A549 (cell line): ENCODE data around the gene TMEM117. TPM values are rescaled to one million over a fixed set of nuclear protein-coding genes. Genes with fewer than 3 reads are reported as not detected.

Experiments
- ATAC-seq, 2 experiments: fragments of 200-7000 bp in 1 of 2; fragments of >200 bp in 1 of 2; cut with Nextera tagmentation in 1 of 2; cut with Tn5 transposase in 1 of 2; 3 replicates each; pipeline versions ENCODE4 v1.8.0 to v1.9.1; 2018 to 2020; ENCODE audit warnings: mild to moderate bottlenecking in 1 of 2, moderate library complexity in 1 of 2
- CTCF ChIA-PET: fragments of 300-600 bp; sonication (Branson Sonifier 250); formaldehyde crosslinking; extraction: SDS; loops from one replicate; lab custom pipeline; 2021; ENCODE audit warnings: antibody characterized with exemption, inconsistent platforms; lab: Yijun Ruan, JAX
- POLR2A ChIA-PET: fragments of 350-600 bp; formaldehyde crosslinking; extraction: SDS; loops from one replicate; lab custom pipeline; 2021; ENCODE audit warnings: antibody characterized with exemption, inconsistent platforms; lab: Yijun Ruan, JAX
- DNase-seq, 2 experiments: peaks; one replicate each; pipeline versions ENCODE4 v3.0.0 to v3.0.0-alpha.2; 2011 to 2016; ENCODE audit warnings: low read depth in 1 of 2, low spot score in 1 of 2
- FAIRE-seq: peaks from 2 replicates; lab custom pipeline; 2011; peaks lifted over from hg19 to GRCh38; lab: Jason Lieb, UNC
- H3K27ac ChIP-seq, 2 experiments: fragments of >200 bp; sonication (Bioruptor Twin); formaldehyde crosslinking; 3 replicates each; pipeline ENCODE4 v1.5.1; 2016 to 2017
- H3K4me1 ChIP-seq: fragments of >200 bp; sonication (Bioruptor Twin); formaldehyde crosslinking; 3 replicates; pipeline ENCODE4 v1.6.1; 2016
- H3K4me2 ChIP-seq: fragments of >200 bp; sonication (Bioruptor Twin); formaldehyde crosslinking; 3 replicates; pipeline ENCODE4 v1.6.1; 2016
- H3K4me3 ChIP-seq: fragments of >200 bp; sonication (Bioruptor Twin); formaldehyde crosslinking; 3 replicates; pipeline ENCODE4 v1.5.1; 2016
- H3K9me3 ChIP-seq: fragments of >200 bp; sonication (Bioruptor Twin); formaldehyde crosslinking; 3 replicates; pipeline ENCODE4 v1.6.1; 2016
- BHLHE40 ChIP-seq: IDR thresholded peaks from 2 replicates; pipeline ENCODE4 v1.6.1; 2012; ENCODE audit warnings: low read depth, low read length, inconsistent platforms
- CEBPB ChIP-seq, 2 experiments: fragments of >200 bp in 1 of 2; sonication (Bioruptor Twin) in 1 of 2; formaldehyde crosslinking in 1 of 2; IDR thresholded peaks; 2 replicates each; pipeline ENCODE4 v1.6.1; 2012 to 2016
- CHD2 ChIP-seq: fragments of 150-350 bp; IDR thresholded peaks from 2 replicates; pipeline ENCODE4 v1.6.1; 2014; ENCODE audit warnings: low read length; ENCODE audit not compliant: partially characterized antibody
- EHF ChIP-seq: fragments of 250-450 bp; sonication (Bioruptor Pico); IDR thresholded peaks from 2 replicates; pipeline ENCODE4 v1.5.0; 2020; ENCODE audit warnings: mild to moderate bottlenecking
- EHMT2 ChIP-seq: fragments of 200-600 bp; sonication (generic); IDR thresholded peaks from 2 replicates; pipeline ENCODE4 v1.6.1; 2016; ENCODE audit warnings: antibody characterized with exemption, low read depth, mild to moderate bottlenecking, moderate library complexity
- EP300 ChIP-seq, 2 experiments: fragments of >200 bp; sonication (Bioruptor Twin); formaldehyde crosslinking; IDR thresholded peaks; 2 replicates in 1 of 2; 3 replicates in 1 of 2; pipeline ENCODE4 v1.6.1; 2016 to 2017
- FOSB ChIP-seq: fragments of 250-450 bp; sonication (Bioruptor Pico); IDR thresholded peaks from 2 replicates; pipeline ENCODE4 v1.5.0; 2020; ENCODE audit warnings: mild to moderate bottlenecking, moderate library complexity
- FOSL2 ChIP-seq, 2 experiments: fragments of 450-650 bp in 1 of 2; fragments of >200 bp in 1 of 2; sonication (Bioruptor Twin) in 1 of 2; formaldehyde crosslinking; IDR thresholded peaks; 2 replicates each; pipeline versions ENCODE4 v1.5.0 to v1.6.1; 2016 to 2020; ENCODE audit warnings: mild to moderate bottlenecking in 1 of 2, moderate library complexity in 1 of 2
- HDAC2 ChIP-seq: fragments of 200-600 bp; sonication (generic); IDR thresholded peaks from 2 replicates; pipeline ENCODE4 v1.6.1; 2016
- JUN ChIP-seq, 2 experiments: fragments of >200 bp; sonication (Bioruptor Twin); formaldehyde crosslinking; IDR thresholded peaks; 2 replicates in 1 of 2; 3 replicates in 1 of 2; pipeline ENCODE4 v1.6.1; 2016 to 2017
- JUNB ChIP-seq: fragments of >200 bp; sonication (Bioruptor Twin); formaldehyde crosslinking; IDR thresholded peaks from 2 replicates; pipeline ENCODE4 v1.6.1; 2016
- MAZ ChIP-seq: fragments of 150-350 bp; IDR thresholded peaks from 2 replicates; pipeline ENCODE4 v1.6.1; 2014; ENCODE audit warnings: antibody characterized with exemption, low read depth, low read length, borderline replicate concordance
- NR3C1 ChIP-seq: fragments of >200 bp; sonication (Bioruptor Twin); formaldehyde crosslinking; IDR thresholded peaks from 3 replicates; pipeline ENCODE4 v1.6.1; 2017
- PHF8 ChIP-seq: fragments of 200-600 bp; sonication (generic); IDR thresholded peaks from 2 replicates; pipeline ENCODE4 v1.6.1; 2016; ENCODE audit warnings: low read depth, mild to moderate bottlenecking, antibody characterized with exemption, moderate library complexity, borderline replicate concordance
- POLR2A ChIP-seq: IDR thresholded peaks from 2 replicates; pipeline ENCODE4 v1.6.1; 2012; ENCODE audit warnings: mild to moderate bottlenecking, low read length
- POLR2AphosphoS2 ChIP-seq: conservative IDR thresholded peaks from 2 replicates; pipeline ENCODE4 v1.6.1; 2012; ENCODE audit warnings: low read length, improper control_type of control experiment, inconsistent platforms
- RAD21 ChIP-seq, 2 experiments: fragments of >200 bp in 1 of 2; sonication (Bioruptor Twin) in 1 of 2; formaldehyde crosslinking in 1 of 2; IDR thresholded peaks in 1 of 2; conservative IDR thresholded peaks in 1 of 2; 2 replicates in 1 of 2; 3 replicates in 1 of 2; pipeline ENCODE4 v1.6.1; 2012 to 2018; ENCODE audit warnings: inconsistent platforms in 1 of 2
- RCOR1 ChIP-seq: fragments of 150-350 bp; IDR thresholded peaks from 2 replicates; pipeline ENCODE4 v1.6.1; 2014; ENCODE audit warnings: antibody characterized with exemption, low read length, low read depth
- ZC3H11A ChIP-seq: fragments of 450-650 bp; IDR thresholded peaks from 2 replicates; pipeline ENCODE4 v1.6.1; 2014; ENCODE audit warnings: antibody characterized with exemption, mild to moderate bottlenecking
- WGBS: methylation state at CpG from one replicate; pipeline ENCODE4 v1.1.6; 2017; ENCODE audit errors: missing lambda C conversion rate; 5-methylcytosine and 5-hydroxymethylcytosine counted together
- polyA plus RNA-seq, 4 experiments: library from polyadenylated mRNA; depleted of rRNA in 3 of 4; stranded (reverse); fragments of >200 nt; fragmentation: RNase III in 1 of 4; extraction: RNeasy Plus Mini Kit Qiagen cat#74134 plus additional on column Dnase treatment in 1 of 4; gene quantifications; 2 replicates in 3 of 4; 3 replicates in 1 of 4; pipeline ENCODE4 v1.2.3, GENCODE V29; 2011 to 2017
- TF ChIP-seq, protein P1 (sequence below): fragments of >200 bp; sonication (Bioruptor Twin); formaldehyde crosslinking; IDR thresholded peaks from 3 replicates; pipeline ENCODE4 v1.5.1; 2016
- TF ChIP-seq, protein P2 (sequence below): IDR thresholded peaks from 2 replicates; pipeline ENCODE4 v1.6.1; 2012
- TF ChIP-seq, protein P3 (sequence below): fragments of 250-450 bp; sonication (Bioruptor Pico); IDR thresholded peaks from 2 replicates; pipeline ENCODE4 v1.5.0; 2020; ENCODE audit warnings: low read depth, mild to moderate bottlenecking, moderate library complexity
- TF ChIP-seq, protein P4 (sequence below): fragments of >200 bp; sonication (Bioruptor Twin); formaldehyde crosslinking; IDR thresholded peaks from 3 replicates; pipeline ENCODE4 v1.6.1; 2016
- TF ChIP-seq, protein P5 (sequence below): IDR thresholded peaks from 2 replicates; pipeline ENCODE4 v1.6.1; 2012; ENCODE audit warnings: low read depth, borderline replicate concordance

TMEM117 gene
- polyA plus RNA-seq, 2 of the 4 experiments (the other 2 are of a cell fraction): 2.1 to 4.6 TPM

- 72% methylated on average over 4 of the region's 4 CpGs for WGBS
- Histone ChIP-seq H3K4me2 (no peak overlapping the region), H3K9me3 (no peaks in the 10 kb centered on the region), H3K4me3 (no peak overlapping the region), H3K27ac (no peak overlapping the region), H3K4me1 (no peaks in the 10 kb centered on the region)
- no peak for FAIRE-seq
- ATAC-seq: no peak
- TF ChIP-seq MAZ (no peak), POLR2A (no peak), CEBPB (IDR thresholded peaks at IDR 0.05) (no peak), JUNB (no peak), RAD21 (conservative IDR thresholded peaks at IDR 0.05 in 1 of 2, IDR thresholded peaks at IDR 0.05 in 1 of 2) (no peak), PHF8 (no peak), POLR2AphosphoS2 (no peak), NR3C1 (no peak), JUN (IDR thresholded peaks at IDR 0.05) (no peak), FOSL2 (IDR thresholded peaks at IDR 0.05) (no peak), FOSL2 (CRISPR knock-in tag; IDR thresholded peaks at IDR 0.05) (no peak), EHF (CRISPR knock-in tag) (no peak), EHMT2 (no peak)
- TF ChIP-seq, protein P1, sequence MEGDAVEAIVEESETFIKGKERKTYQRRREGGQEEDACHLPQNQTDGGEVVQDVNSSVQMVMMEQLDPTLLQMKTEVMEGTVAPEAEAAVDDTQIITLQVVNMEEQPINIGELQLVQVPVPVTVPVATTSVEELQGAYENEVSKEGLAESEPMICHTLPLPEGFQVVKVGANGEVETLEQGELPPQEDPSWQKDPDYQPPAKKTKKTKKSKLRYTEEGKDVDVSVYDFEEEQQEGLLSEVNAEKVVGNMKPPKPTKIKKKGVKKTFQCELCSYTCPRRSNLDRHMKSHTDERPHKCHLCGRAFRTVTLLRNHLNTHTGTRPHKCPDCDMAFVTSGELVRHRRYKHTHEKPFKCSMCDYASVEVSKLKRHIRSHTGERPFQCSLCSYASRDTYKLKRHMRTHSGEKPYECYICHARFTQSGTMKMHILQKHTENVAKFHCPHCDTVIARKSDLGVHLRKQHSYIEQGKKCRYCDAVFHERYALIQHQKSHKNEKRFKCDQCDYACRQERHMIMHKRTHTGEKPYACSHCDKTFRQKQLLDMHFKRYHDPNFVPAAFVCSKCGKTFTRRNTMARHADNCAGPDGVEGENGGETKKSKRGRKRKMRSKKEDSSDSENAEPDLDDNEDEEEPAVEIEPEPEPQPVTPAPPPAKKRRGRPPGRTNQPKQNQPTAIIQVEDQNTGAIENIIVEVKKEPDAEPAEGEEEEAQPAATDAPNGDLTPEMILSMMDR: no peak
- TF ChIP-seq, protein P2, sequence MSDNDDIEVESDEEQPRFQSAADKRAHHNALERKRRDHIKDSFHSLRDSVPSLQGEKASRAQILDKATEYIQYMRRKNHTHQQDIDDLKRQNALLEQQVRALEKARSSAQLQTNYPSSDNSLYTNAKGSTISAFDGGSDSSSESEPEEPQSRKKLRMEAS: no peak
- DNase-seq: no peak
- ChIA-PET CTCF (interaction anchor here (1.0 kb wide), 1 partner anchor 13 kb away, joined by 3 read pairs; no protein-coding TSS in a partner anchor), POLR2A (no interaction called here)
These were observed 193.3 kb downstream of the TMEM117 start for GRCh38 chr12:44029194-44029593.

DNA sequence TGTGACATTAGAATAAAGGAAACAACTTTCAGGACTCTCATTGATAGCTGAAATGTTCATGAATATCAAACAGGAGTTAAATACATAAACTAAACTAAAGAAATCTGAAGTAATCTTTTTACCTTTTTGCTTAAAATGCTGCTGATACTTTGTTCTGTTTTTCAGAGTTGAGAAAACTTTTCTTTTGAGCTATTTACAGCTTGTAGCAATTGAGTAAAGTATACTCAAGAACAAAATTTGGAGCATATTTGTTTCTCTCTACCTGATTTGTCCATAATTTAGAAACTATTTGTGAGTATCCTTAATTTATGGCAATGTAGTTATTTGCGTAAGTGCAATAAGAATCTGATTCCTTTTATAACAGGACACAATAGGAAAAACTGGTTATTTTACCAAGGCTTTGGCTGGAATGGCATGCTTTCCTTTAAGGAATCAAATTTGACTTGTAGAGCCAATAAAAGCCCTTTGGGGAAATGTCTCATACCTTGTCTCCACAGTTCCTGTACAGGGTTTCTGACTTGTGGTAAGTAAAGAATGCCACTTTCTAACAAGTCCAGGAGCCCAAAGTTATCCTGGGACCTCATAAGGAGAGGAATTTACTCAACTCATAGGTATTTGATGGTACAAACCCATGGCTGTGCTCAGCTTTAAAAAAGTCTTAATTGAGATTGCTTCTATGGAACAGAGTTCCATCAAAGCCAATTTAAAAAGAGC is 195.7 kb downstream of the TMEM117 start:
- WGBS: 94% methylated on average over 1 of the region's 1 CpG

More for the DNA sequence above, 195.7 kb downstream of the TMEM117 start:
- H3K9me3 ChIP-seq: no peaks in the 10 kb centered on the region
- no peak overlapping the region for H3K27ac ChIP-seq
- POLR2A ChIA-PET: no interaction called here
- H3K4me1 ChIP-seq: no peaks in the 10 kb centered on the region
- H3K4me3 ChIP-seq: no peak overlapping the region
- ATAC-seq: no peak
- DNase-seq: no peak
- FAIRE-seq: no peak
- no peak for TF ChIP-seq EHF (CRISPR knock-in tag)
- TF ChIP-seq, protein P3, sequence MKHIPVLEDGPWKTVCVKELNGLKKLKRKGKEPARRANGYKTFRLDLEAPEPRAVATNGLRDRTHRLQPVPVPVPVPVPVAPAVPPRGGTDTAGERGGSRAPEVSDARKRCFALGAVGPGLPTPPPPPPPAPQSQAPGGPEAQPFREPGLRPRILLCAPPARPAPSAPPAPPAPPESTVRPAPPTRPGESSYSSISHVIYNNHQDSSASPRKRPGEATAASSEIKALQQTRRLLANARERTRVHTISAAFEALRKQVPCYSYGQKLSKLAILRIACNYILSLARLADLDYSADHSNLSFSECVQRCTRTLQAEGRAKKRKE (CRISPR knock-in tag): no peak
- TF ChIP-seq FOSB (CRISPR knock-in tag): no peak
- TF ChIP-seq BHLHE40: no peak
- TF ChIP-seq HDAC2: no peak
- no peak for TF ChIP-seq ZC3H11A
- TF ChIP-seq, protein P4, sequence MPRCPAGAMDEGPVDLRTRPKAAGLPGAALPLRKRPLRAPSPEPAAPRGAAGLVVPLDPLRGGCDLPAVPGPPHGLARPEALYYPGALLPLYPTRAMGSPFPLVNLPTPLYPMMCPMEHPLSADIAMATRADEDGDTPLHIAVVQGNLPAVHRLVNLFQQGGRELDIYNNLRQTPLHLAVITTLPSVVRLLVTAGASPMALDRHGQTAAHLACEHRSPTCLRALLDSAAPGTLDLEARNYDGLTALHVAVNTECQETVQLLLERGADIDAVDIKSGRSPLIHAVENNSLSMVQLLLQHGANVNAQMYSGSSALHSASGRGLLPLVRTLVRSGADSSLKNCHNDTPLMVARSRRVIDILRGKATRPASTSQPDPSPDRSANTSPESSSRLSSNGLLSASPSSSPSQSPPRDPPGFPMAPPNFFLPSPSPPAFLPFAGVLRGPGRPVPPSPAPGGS: no peak
- TF ChIP-seq, protein P5, sequence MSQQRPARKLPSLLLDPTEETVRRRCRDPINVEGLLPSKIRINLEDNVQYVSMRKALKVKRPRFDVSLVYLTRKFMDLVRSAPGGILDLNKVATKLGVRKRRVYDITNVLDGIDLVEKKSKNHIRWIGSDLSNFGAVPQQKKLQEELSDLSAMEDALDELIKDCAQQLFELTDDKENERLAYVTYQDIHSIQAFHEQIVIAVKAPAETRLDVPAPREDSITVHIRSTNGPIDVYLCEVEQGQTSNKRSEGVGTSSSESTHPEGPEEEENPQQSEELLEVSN: no peak
- TF ChIP-seq CHD2: no peak
- TF ChIP-seq EP300 (IDR thresholded peaks at IDR 0.05): no peak
- no peak for TF ChIP-seq RCOR1
- TF ChIP-seq, all 56 proteins: peak for 0
- CTCF ChIA-PET: no interaction called here
- no peak overlapping the region for H3K4me2 ChIP-seq
